Ovary (tissue), 9 donors: ENCODE results near the gene SCAPER. TPM values are rescaled to one million over a fixed set of nuclear protein-coding genes. Genes with fewer than 3 reads are reported as not detected.

ENCODE experiments used
- DNase-seq, 5 donors: peaks; one replicate each; pipeline ENCODE4 v3.0.0-alpha.2; 2019 to 2020
- H3K27ac ChIP-seq, 2 donors: fragments of 200-600 bp; one replicate each; pipeline versions ENCODE4 v1.5.1 to v1.8.0; 2019 to 2022
- H3K27me3 ChIP-seq: fragments of 200-600 bp; one replicate; pipeline ENCODE4 v1.8.0; 2022
- H3K36me3 ChIP-seq: fragments of 200-600 bp; sonication (generic); one replicate; pipeline ENCODE4 v1.5.1; 2019
- H3K4me1 ChIP-seq: one replicate; pipeline ENCODE4 v1.8.1; 2013; ENCODE audit warnings: mild to moderate bottlenecking, moderate library complexity; ENCODE audit not compliant: insufficient read depth
- H3K4me3 ChIP-seq: fragments of 200-600 bp; sonication (generic); one replicate; pipeline ENCODE4 v1.5.1; 2017
- H3K9me3 ChIP-seq, 2 donors: fragments of 200-600 bp in 1 of 2; sonication (generic) in 1 of 2; one replicate each; pipeline versions ENCODE4 v1.5.1 to v1.8.1; 2013 to 2019; ENCODE audit warnings: mild to moderate bottlenecking in 1 of 2, moderate library complexity in 1 of 2
- EP300 ChIP-seq: sonication (generic); formaldehyde crosslinking; IDR thresholded peaks from one replicate; pipeline ENCODE4 v1.6.1; 2017; ENCODE audit warnings: antibody characterized with exemption
- POLR2A ChIP-seq: fragments of 450-650 bp; IDR thresholded peaks from one replicate; pipeline ENCODE4 v1.6.1; 2017; ENCODE audit warnings: antibody characterized with exemption, mild to moderate bottlenecking, moderate library complexity
- WGBS, 3 donors: extraction: QIAGEN DNeasy Blood & Tissue Kit in 1 of 3; methylation state at CpG; one replicate each; pipeline versions ENCODE4 v1.1.5 to v1.1.7; 2013 to 2017; 5-methylcytosine and 5-hydroxymethylcytosine counted together
- intact Hi-C, 4 donors: fragments of 100-400 bp; cut with DNase I; formaldehyde crosslinking; loops; one replicate each; pipeline versions ENCODE4 v1.11.0 to v1.15.1; 2022 to 2023
- polyA plus RNA-seq, 2 donors: library from polyadenylated mRNA; stranded (reverse); fragments of 200-250 nt in 1 of 2; fragments of 350-450 nt in 1 of 2; fragmentation: Illumina TruSeq in 1 of 2; extraction: RNeasy Lipid Tissue Mini Kit (QIAGEN cat#74804) in 1 of 2; gene quantifications; one replicate each; pipeline ENCODE4 v1.2.3, GENCODE V29; 2013 to 2014
- total RNA-seq, 7 donors: library from RNA; depleted of rRNA in 2 of 7; stranded (reverse); fragments of >200 nt in 2 of 7; fragmentation: NEBNext Ultra II Directional in 3 of 7; extraction: Animal tissue kit (Norgen Biotek cat#: 25700) in 3 of 7; gene quantifications; one replicate each; pipeline versions ENCODE4 v1.1.0 to v1.2.4, GENCODE V29; 2016 to 2023
- TF ChIP-seq, protein P1 (sequence below), 3 donors: fragments of 450-650 bp in 2 of 3; fragments of 200-600 bp in 1 of 3; IDR thresholded peaks; one replicate each; pipeline versions ENCODE4 v1.5.1 to v1.8.0; 2016 to 2022; ENCODE audit warnings: antibody characterized with exemption in 3 of 3, mild to moderate bottlenecking in 1 of 3
- donor health status: DM: no; HTN: no; CAD: no; lungs with moderate emphysema.
- donor health status: DM: no; HTN: no; CAD: no.
- donor health status: Bipolar disorder and iron deficiency.
- donor health status: DM: yes; HTN: yes; CAD: no.
- donor health status: DM: no; HTN: no; CAD: no.
- donor health status: DM: yes; HTN: yes; CAD: no.

The SCAPER gene
- total and polyA plus RNA-seq, 9 donors: 13.7 to 45.8 (median 27.9) TPM

DNA sequence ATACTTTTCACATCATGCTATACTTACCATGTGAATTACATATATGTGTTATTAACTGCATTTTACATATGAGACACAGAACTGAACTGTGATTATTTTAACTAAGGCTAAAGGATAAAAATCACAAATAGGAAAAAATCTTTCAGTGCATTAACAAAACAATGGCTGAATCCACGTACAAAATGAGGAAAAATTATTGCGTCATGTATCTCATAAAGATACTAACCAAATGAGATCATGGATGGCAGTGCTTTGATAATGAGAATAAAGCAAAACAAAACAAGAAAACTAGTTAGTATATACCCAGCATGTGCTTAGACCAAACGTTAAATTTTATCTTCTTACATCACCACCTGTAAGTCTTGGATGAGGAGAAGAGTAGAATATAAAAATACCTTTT is 66.0 kb downstream of the SCAPER start:
- Histone ChIP-seq H3K27ac (no peak overlapping the region), H3K27me3 (no peaks in the 10 kb centered on the region), H3K36me3 (no peaks in the 10 kb centered on the region), H3K4me3 (no peak overlapping the region), H3K4me1 (no peaks in the 10 kb centered on the region), H3K9me3 (no peaks in the 10 kb centered on the region)
- 70 to 74% (median 70%) methylated on average over 3 of the region's 3 CpGs for whole genome bisulfite sequencing, 3 donors
- TF ChIP-seq, protein P1, sequence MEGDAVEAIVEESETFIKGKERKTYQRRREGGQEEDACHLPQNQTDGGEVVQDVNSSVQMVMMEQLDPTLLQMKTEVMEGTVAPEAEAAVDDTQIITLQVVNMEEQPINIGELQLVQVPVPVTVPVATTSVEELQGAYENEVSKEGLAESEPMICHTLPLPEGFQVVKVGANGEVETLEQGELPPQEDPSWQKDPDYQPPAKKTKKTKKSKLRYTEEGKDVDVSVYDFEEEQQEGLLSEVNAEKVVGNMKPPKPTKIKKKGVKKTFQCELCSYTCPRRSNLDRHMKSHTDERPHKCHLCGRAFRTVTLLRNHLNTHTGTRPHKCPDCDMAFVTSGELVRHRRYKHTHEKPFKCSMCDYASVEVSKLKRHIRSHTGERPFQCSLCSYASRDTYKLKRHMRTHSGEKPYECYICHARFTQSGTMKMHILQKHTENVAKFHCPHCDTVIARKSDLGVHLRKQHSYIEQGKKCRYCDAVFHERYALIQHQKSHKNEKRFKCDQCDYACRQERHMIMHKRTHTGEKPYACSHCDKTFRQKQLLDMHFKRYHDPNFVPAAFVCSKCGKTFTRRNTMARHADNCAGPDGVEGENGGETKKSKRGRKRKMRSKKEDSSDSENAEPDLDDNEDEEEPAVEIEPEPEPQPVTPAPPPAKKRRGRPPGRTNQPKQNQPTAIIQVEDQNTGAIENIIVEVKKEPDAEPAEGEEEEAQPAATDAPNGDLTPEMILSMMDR (IDR thresholded peaks at IDR 0.05): no peak
- TF ChIP-seq EP300: no peak
- TF ChIP-seq POLR2A: no peak
- no peak for DNase-seq
- intact Hi-C loops: no loop called here

- no peaks in the 10 kb centered on the region for H3K9me3 ChIP-seq
- H3K27me3 ChIP-seq: no peaks in the 10 kb centered on the region
- no peaks in the 10 kb centered on the region for H3K36me3 ChIP-seq
- intact Hi-C loops: no loop called here
- H3K4me1 ChIP-seq: no peaks in the 10 kb centered on the region
- no peak overlapping the region for H3K27ac ChIP-seq
- TF ChIP-seq POLR2A (no peak), EP300 (no peak)
- TF ChIP-seq, protein P1 (IDR thresholded peaks at IDR 0.05): no peak
- no peak overlapping the region for H3K4me3 ChIP-seq
- WGBS, 3 donors: 90 to 95% (median 94%) methylated on average over 6 of the region's 6 CpGs
- DNase-seq: no peak
Observed at GRCh38 chr15:76837474-76837873, 67.7 kb downstream of the SCAPER start.

GRCh38 chr15:76829939-76830338 is 75.2 kb downstream of the SCAPER start:
- no peak overlapping the region for H3K27ac ChIP-seq
- WGBS, 3 donors: 93 to 97% (median 96%) methylated on average over 4 of the region's 4 CpGs
- intact Hi-C loops: no loop called here

GRCh38 chr15:76823890-76824289 is 81.2 kb downstream of the SCAPER start:
- intact Hi-C loops: no loop called here
- H3K4me1 ChIP-seq: no peaks in the 10 kb centered on the region
- peaks cover 0 to 3% of the 10 kb centered on the region in 2 donors for H3K9me3 ChIP-seq
- no peak overlapping the region for H3K27ac ChIP-seq
- no peak overlapping the region for H3K4me3 ChIP-seq
- no peak for TF ChIP-seq EP300
- TF ChIP-seq, protein P1 (IDR thresholded peaks at IDR 0.05): no peak
- H3K36me3 ChIP-seq: no peaks in the 10 kb centered on the region
- no peaks in the 10 kb centered on the region for H3K27me3 ChIP-seq
- WGBS, 3 donors: 78 to 90% (median 82%) methylated on average over 4 of the region's 4 CpGs
- no peak for DNase-seq

More at GRCh38 chr15:76829939-76830338, 75.2 kb downstream of the SCAPER start:
- DNase-seq: no peak
- no peaks in the 10 kb centered on the region for H3K9me3 ChIP-seq
- H3K4me1 ChIP-seq: no peaks in the 10 kb centered on the region
- H3K4me3 ChIP-seq: no peak overlapping the region
- H3K27me3 ChIP-seq: no peaks in the 10 kb centered on the region
- TF ChIP-seq, protein P1 (IDR thresholded peaks at IDR 0.05): no peak
- no peak for TF ChIP-seq EP300
- no peak for TF ChIP-seq POLR2A
- H3K36me3 ChIP-seq: no peaks in the 10 kb centered on the region
